Measurements from ENCODE around the gene GPR142.

The GPR142 gene

DNA sequence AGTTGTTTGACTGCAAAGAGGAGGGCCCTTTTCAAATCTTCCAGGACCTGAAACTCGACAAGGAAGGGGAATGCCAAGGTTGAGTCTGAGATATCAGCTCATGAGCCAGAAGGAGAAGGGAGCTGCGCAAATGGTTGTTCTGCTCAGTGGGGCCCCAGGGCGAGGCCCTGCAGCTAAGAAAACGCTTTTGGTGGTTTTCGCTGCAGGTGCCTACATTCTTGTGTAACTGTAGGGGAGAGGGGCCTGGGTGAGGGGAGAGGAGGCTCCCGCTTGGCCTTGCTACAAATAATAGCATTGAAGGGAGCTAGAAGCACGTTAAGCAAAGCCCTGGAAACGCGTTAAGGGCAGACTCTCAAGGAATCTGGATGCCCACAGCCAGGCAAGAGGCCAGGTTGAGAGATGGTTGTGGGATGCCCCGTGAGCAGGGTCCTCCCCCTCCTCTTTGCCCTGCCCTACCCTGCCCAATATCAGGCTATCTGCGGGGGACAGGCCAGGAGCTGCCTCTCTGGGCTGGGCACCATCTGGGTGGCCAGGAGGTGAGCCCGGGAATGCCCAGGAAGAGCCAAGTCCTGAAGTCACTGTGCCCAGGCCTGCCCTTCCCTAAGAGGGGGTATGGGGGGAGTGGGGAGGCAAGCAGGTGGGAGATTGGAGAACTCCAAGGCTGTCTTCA lies 21.9 kb downstream of the GPR142 start:
- Histone ChIP-seq H3K9ac (ENCODE audit: low read length) (no peak overlapping the region), H3K4ac (ENCODE audit: low read depth in 1 of 2, low read length in 2 of 2) (no peak overlapping the region), H3K4me1 (ENCODE audit: control insufficient read depth, insufficient read depth, low read depth, low read length) (peaks cover 3% of the 10 kb centered on the region), H3K14ac (ENCODE audit: low read length in 2 of 2) (no peak overlapping the region), H4K8ac (ENCODE audit: low read length) (no peak overlapping the region), H2AK5ac (ENCODE audit: low read length, severe bottlenecking) (no peak overlapping the region), H2AFZ (ENCODE audit: low read depth, low read length) (no peak overlapping the region), H3K27me3 (ENCODE audit: control insufficient read depth in 1 of 2, insufficient read depth in 1 of 2, low read length in 2 of 2) (peaks cover 0 to 26% of the 10 kb centered on the region in 2 experiments), H3K9me3 (ENCODE audit: control insufficient read depth, low read length) (no peaks in the 10 kb centered on the region), H3K36me3 (ENCODE audit: control insufficient read depth in 1 of 2, insufficient read depth in 2 of 2, low read depth in 1 of 2, low read length in 2 of 2) (no peaks in the 10 kb centered on the region), H2BK5ac (ENCODE audit: low read depth, low read length, poor library complexity, severe bottlenecking) (no peak overlapping the region), H3K27ac (ENCODE audit: low read length, poor library complexity, severe bottlenecking) (no peak overlapping the region), H2BK12ac (ENCODE audit: low read length in 2 of 2) (no peak overlapping the region), H2BK15ac (ENCODE audit: low read depth, poor library complexity, severe bottlenecking) (no peak overlapping the region), H2BK120ac (ENCODE audit: low read depth, low read length) (no peak overlapping the region), H3K23ac (ENCODE audit: low read length in 2 of 2) (no peak overlapping the region), H3K18ac (ENCODE audit: low read depth in 1 of 2, low read length in 2 of 2) (no peak overlapping the region), H3K4me3 (ENCODE audit: insufficient read depth in 1 of 2, low read depth in 1 of 2, low read length in 2 of 2) (no peak overlapping the region), H3K79me1 (replicated peaks; ENCODE audit: low read length, poor library complexity, severe bottlenecking) (no peaks in the 10 kb centered on the region), H4K91ac (ENCODE audit: low read length) (no peak overlapping the region), H3K4me2 (ENCODE audit: low read length, poor library complexity, severe bottlenecking) (no peak overlapping the region)
- DNase-seq, result no peak
- WGBS, result 68% methylated on average over 12 of the region's 12 CpGs

GRCh38 chr17:74389937-74390679 lies 22.8 kb downstream of the GPR142 start:
- Histone ChIP-seq H3K4me1 (ENCODE audit: control insufficient read depth, insufficient read depth, low read depth, low read length) (peaks cover 9% of the 10 kb centered on the region), H3K14ac (ENCODE audit: low read length in 2 of 2) (no peak overlapping the region), H3K4me2 (ENCODE audit: low read length, poor library complexity, severe bottlenecking) (no peak overlapping the region), H2AFZ (ENCODE audit: low read depth, low read length) (no peak overlapping the region), H2BK15ac (ENCODE audit: low read depth, poor library complexity, severe bottlenecking) (no peak overlapping the region), H3K27me3 (ENCODE audit: control insufficient read depth in 1 of 2, insufficient read depth in 1 of 2, low read length in 2 of 2) (peaks cover 0 to 26% of the 10 kb centered on the region in 2 experiments), H2AK5ac (ENCODE audit: low read length, severe bottlenecking) (no peak overlapping the region), H3K9me3 (ENCODE audit: control insufficient read depth, low read length) (no peaks in the 10 kb centered on the region), H2BK12ac (ENCODE audit: low read length in 2 of 2) (no peak overlapping the region), H3K36me3 (ENCODE audit: control insufficient read depth in 1 of 2, insufficient read depth in 2 of 2, low read depth in 1 of 2, low read length in 2 of 2) (no peaks in the 10 kb centered on the region), H3K4me3 (ENCODE audit: insufficient read depth in 1 of 2, low read depth in 1 of 2, low read length in 2 of 2) (no peak overlapping the region), H3K9ac (ENCODE audit: low read length) (no peak overlapping the region), H2BK120ac (ENCODE audit: low read depth, low read length) (no peak overlapping the region), H4K8ac (ENCODE audit: low read length) (no peak overlapping the region), H3K18ac (ENCODE audit: low read depth in 1 of 2, low read length in 2 of 2) (no peak overlapping the region), H4K91ac (ENCODE audit: low read length) (no peak overlapping the region), H2BK5ac (ENCODE audit: low read depth, low read length, poor library complexity, severe bottlenecking) (no peak overlapping the region), H3K4ac (ENCODE audit: low read depth in 1 of 2, low read length in 2 of 2) (no peak overlapping the region), H3K79me1 (replicated peaks; ENCODE audit: low read length, poor library complexity, severe bottlenecking) (no peaks in the 10 kb centered on the region), H3K23ac (ENCODE audit: low read length in 2 of 2) (no peak overlapping the region), H3K27ac (ENCODE audit: low read length, poor library complexity, severe bottlenecking) (no peak overlapping the region)
- 63% methylated on average over 2 of the region's 2 CpGs for WGBS
- no peak for DNase-seq

GRCh38 chr17:74390680-74391653 lies 23.7 kb downstream of the GPR142 start:
- Histone ChIP-seq H3K14ac (ENCODE audit: low read length in 2 of 2) (no peak overlapping the region), H3K4me2 (ENCODE audit: low read length, poor library complexity, severe bottlenecking) (no peak overlapping the region), H3K4me1 (ENCODE audit: control insufficient read depth, insufficient read depth, low read depth, low read length) (peaks cover 9% of the 10 kb centered on the region), H2BK12ac (ENCODE audit: low read length in 2 of 2) (no peak overlapping the region), H3K27me3 (ENCODE audit: control insufficient read depth in 1 of 2, insufficient read depth in 1 of 2, low read length in 2 of 2) (peaks cover 0 to 26% of the 10 kb centered on the region in 2 experiments), H4K8ac (ENCODE audit: low read length) (no peak overlapping the region), H3K36me3 (ENCODE audit: control insufficient read depth in 1 of 2, insufficient read depth in 2 of 2, low read depth in 1 of 2, low read length in 2 of 2) (no peaks in the 10 kb centered on the region), H2BK15ac (ENCODE audit: low read depth, poor library complexity, severe bottlenecking) (no peak overlapping the region), H3K27ac (ENCODE audit: low read length, poor library complexity, severe bottlenecking) (no peak overlapping the region), H3K4me3 (ENCODE audit: insufficient read depth in 1 of 2, low read depth in 1 of 2, low read length in 2 of 2) (no peak overlapping the region), H2AK5ac (ENCODE audit: low read length, severe bottlenecking) (no peak overlapping the region), H3K9me3 (ENCODE audit: control insufficient read depth, low read length) (no peaks in the 10 kb centered on the region), H2AFZ (ENCODE audit: low read depth, low read length) (no peak overlapping the region), H3K79me1 (replicated peaks; ENCODE audit: low read length, poor library complexity, severe bottlenecking) (no peaks in the 10 kb centered on the region), H3K9ac (ENCODE audit: low read length) (no peak overlapping the region), H3K4ac (ENCODE audit: low read depth in 1 of 2, low read length in 2 of 2) (no peak overlapping the region), H2BK120ac (ENCODE audit: low read depth, low read length) (no peak overlapping the region), H4K91ac (ENCODE audit: low read length) (no peak overlapping the region), H3K18ac (ENCODE audit: low read depth in 1 of 2, low read length in 2 of 2) (no peak overlapping the region), H2BK5ac (ENCODE audit: low read depth, low read length, poor library complexity, severe bottlenecking) (no peak overlapping the region), H3K23ac (ENCODE audit: low read length in 2 of 2) (no peak overlapping the region)
- no peak for DNase-seq
- WGBS, result 61% methylated on average over 10 of the region's 11 CpGs

GRCh38 chr17:74391771-74392170 lies 24.5 kb downstream of the GPR142 start:
- Histone ChIP-seq H2AFZ (ENCODE audit: low read depth, low read length) (no peak overlapping the region), H4K8ac (ENCODE audit: low read length) (no peak overlapping the region), H3K27me3 (ENCODE audit: control insufficient read depth in 1 of 2, insufficient read depth in 1 of 2, low read length in 2 of 2) (peaks cover 0 to 28% of the 10 kb centered on the region in 2 experiments), H3K4me2 (ENCODE audit: low read length, poor library complexity, severe bottlenecking) (no peak overlapping the region), H3K9ac (ENCODE audit: low read length) (no peak overlapping the region), H2BK120ac (ENCODE audit: low read depth, low read length) (no peak overlapping the region), H3K4me3 (ENCODE audit: insufficient read depth in 1 of 2, low read depth in 1 of 2, low read length in 2 of 2) (no peak overlapping the region), H3K36me3 (ENCODE audit: control insufficient read depth in 1 of 2, insufficient read depth in 2 of 2, low read depth in 1 of 2, low read length in 2 of 2) (no peaks in the 10 kb centered on the region), H3K27ac (ENCODE audit: low read length, poor library complexity, severe bottlenecking) (no peak overlapping the region), H3K4ac (ENCODE audit: low read depth in 1 of 2, low read length in 2 of 2) (no peak overlapping the region), H2BK15ac (ENCODE audit: low read depth, poor library complexity, severe bottlenecking) (no peak overlapping the region), H3K18ac (ENCODE audit: low read depth in 1 of 2, low read length in 2 of 2) (no peak overlapping the region), H4K91ac (ENCODE audit: low read length) (no peak overlapping the region), H3K23ac (ENCODE audit: low read length in 2 of 2) (no peak overlapping the region), H3K79me1 (replicated peaks; ENCODE audit: low read length, poor library complexity, severe bottlenecking) (no peaks in the 10 kb centered on the region), H2BK12ac (ENCODE audit: low read length in 2 of 2) (no peak overlapping the region), H2AK5ac (ENCODE audit: low read length, severe bottlenecking) (no peak overlapping the region), H3K14ac (ENCODE audit: low read length in 2 of 2) (no peak overlapping the region), H2BK5ac (ENCODE audit: low read depth, low read length, poor library complexity, severe bottlenecking) (no peak overlapping the region), H3K9me3 (ENCODE audit: control insufficient read depth, low read length) (no peaks in the 10 kb centered on the region), H3K4me1 (ENCODE audit: control insufficient read depth, insufficient read depth, low read depth, low read length) (peaks cover 8% of the 10 kb centered on the region)
- WGBS, result 63% methylated on average over 4 of the region's 5 CpGs
- no peak for DNase-seq

Measured in mesenchymal stem cell (in vitro differentiated cells and primary cell).